Measurements from ENCODE around the gene AMER3. TPM values are rescaled to one million over a fixed set of nuclear protein-coding genes. Genes with fewer than 3 reads are reported as not detected.

Gene AMER3
- total and polyA plus RNA-seq, 2 of the 4 experiments (the other 2 are of a cell fraction): not detected

- ChIA-PET POLR2A (ENCODE audit: unreplicated experiment) (no interaction called here), CTCF (no interaction called here)
Measured at GRCh38 chr2:130728007-130728454, 27.3 kb upstream of the AMER3 start.

More at GRCh38 chr2:130728007-130728454, 27.3 kb upstream of the AMER3 start:
- Histone ChIP-seq H3K9ac (ENCODE audit: low read depth, low read length) (no peak overlapping the region), H3K9me3 (ENCODE audit: control insufficient read depth, insufficient read depth, low read length) (no peaks in the 10 kb centered on the region), H2BK120ac (ENCODE audit: low read depth, low read length) (no peak overlapping the region), H3K23ac (ENCODE audit: low read depth, low read length) (no peak overlapping the region), H3K4me2 (ENCODE audit: low read depth, low read length) (no peak overlapping the region; the same call in 1 of the 2 replicates), H3K14ac (replicated peaks; ENCODE audit: low read depth, low read length) (no peak overlapping the region), H2BK5ac (ENCODE audit: low read depth, low read length, poor library complexity, severe bottlenecking) (no peak overlapping the region), H3K4me3 (ENCODE audit: insufficient read depth, low read depth, low read length) (no peak overlapping the region), H3K56ac (ENCODE audit: extremely low read depth, insufficient read depth, low read length) (no peak overlapping the region), H2AK5ac (ENCODE audit: low read depth, low read length) (no peak overlapping the region), H2AK9ac (replicated peaks; ENCODE audit: low read depth, low read length, poor library complexity) (no peak overlapping the region), H4K8ac (ENCODE audit: low read depth in 2 of 2, low read length in 2 of 2) (no peak overlapping the region), H4K91ac (ENCODE audit: insufficient read depth, low read depth, low read length) (no peak overlapping the region), H2BK20ac (ENCODE audit: low read depth, low read length) (no peak overlapping the region), H3K18ac (ENCODE audit: low read depth, low read length) (no peak overlapping the region), H3K4me1 (ENCODE audit: control insufficient read depth, insufficient read depth, low read length) (no peaks in the 10 kb centered on the region), H2AFZ (replicated peaks; ENCODE audit: low read length, poor library complexity) (peak overlapping the region; percentile 94), H3K9me1 (ENCODE audit: insufficient read depth, low read length) (no peaks in the 10 kb centered on the region), H4K5ac (ENCODE audit: low read depth, low read length) (no peak overlapping the region), H3K27me3 (ENCODE audit: control insufficient read depth, insufficient read depth, low read length) (no peaks in the 10 kb centered on the region), H4K20me1 (ENCODE audit: insufficient read depth, low read length) (no peaks in the 10 kb centered on the region), H2BK15ac (ENCODE audit: low read depth, low read length) (no peak overlapping the region), H3K4ac (ENCODE audit: low read depth, low read length) (no peak overlapping the region), H3K27ac (ENCODE audit: insufficient read depth, low read length) (no peak overlapping the region), H3K79me1 (ENCODE audit: low read depth in 1 of 2, low read length in 2 of 2) (no peaks in the 10 kb centered on the region), H3K36me3 (ENCODE audit: control insufficient read depth, insufficient read depth, low read length) (no peaks in the 10 kb centered on the region)
- ATAC-seq (ENCODE audit: low read depth) (no peak), DNase-seq (no peak)
- TF ChIP-seq NFE2L2 (IDR thresholded peaks at IDR 0.05; ENCODE audit: low read depth, low read length): no peak
- no peak for TF ChIP-seq USF2 (IDR thresholded peaks at IDR 0.05; ENCODE audit: low read depth, low read length)
- TF ChIP-seq RCOR1 (IDR thresholded peaks at IDR 0.05; ENCODE audit: insufficient replicate concordance, low read length): no peak
- TF ChIP-seq FOS (IDR thresholded peaks at IDR 0.05; ENCODE audit: low read depth, low read length): no peak
- TF ChIP-seq MAFK (IDR thresholded peaks at IDR 0.05; ENCODE audit: low read depth, low read length): no peak
- TF ChIP-seq MAZ (IDR thresholded peaks at IDR 0.05; ENCODE audit: borderline replicate concordance, low read depth, low read length): no peak
- TF ChIP-seq POLR2A (IDR thresholded peaks at IDR 0.05; ENCODE audit: low read depth, low read length): no peak
- TF ChIP-seq CTCF (conservative IDR thresholded peaks at IDR 0.05; ENCODE audit: low read depth, low read length): no peak
- no peak for TF ChIP-seq CHD1 (IDR thresholded peaks at IDR 0.05; ENCODE audit: low read depth, low read length)
- no peak for TF ChIP-seq RAD21 (IDR thresholded peaks at IDR 0.05; ENCODE audit: low read length)
- TF ChIP-seq BHLHE40 (IDR thresholded peaks at IDR 0.05; ENCODE audit: low read depth, low read length): no peak
- TF ChIP-seq ELK1 (IDR thresholded peaks at IDR 0.05; ENCODE audit: borderline replicate concordance, low read depth, low read length): no peak
- no peak for TF ChIP-seq RFX5 (IDR thresholded peaks at IDR 0.05; ENCODE audit: low read depth, low read length)
- no peak for TF ChIP-seq SMC3 (IDR thresholded peaks at IDR 0.05; ENCODE audit: low read depth, low read length)
- TF ChIP-seq CEBPB (IDR thresholded peaks at IDR 0.05; ENCODE audit: low read depth, low read length): no peak
- no peak for TF ChIP-seq MXI1 (IDR thresholded peaks at IDR 0.05; ENCODE audit: borderline replicate concordance, low read depth, low read length)
- in situ Hi-C loops (cut with MboI; ENCODE audit: low sequenced_read_pairs): no loop called here
- dilution Hi-C loops (cut with HindIII; ENCODE audit: low sequenced_read_pairs, unreplicated experiment): no loop called here
- intact Hi-C loops (cut with micrococcal nuclease): no loop called here
- no TSS peak for BruUV-seq (replicated peaks)
- WGBS, 2 experiments (ENCODE audit: extremely low coverage in 2 of 2, insufficient read length in 1 of 2): no CpG with 5 or more reads among the region's 12 CpGs
